HepG2 (cell line): ENCODE data around the gene CACNA2D1. TPM values are rescaled to one million over a fixed set of nuclear protein-coding genes. Genes with fewer than 3 reads are reported as not detected.

Source experiments
- ATAC-seq: fragments of 200-7000 bp; cut with Tn5 transposase; 3 replicates; pipeline ENCODE4 v1.9.1; 2020; ENCODE audit warnings: mild to moderate bottlenecking, moderate library complexity
- BruUV-seq: library from RNA; stranded (reverse); fragments of 400-500 nt; replicated peaks from 2 replicates; lab custom pipeline; 2021; lab: Mats Ljungman, UMichigan
- CTCF ChIA-PET: fragments of 300-600 bp; formaldehyde crosslinking; extraction: SDS; loops from one replicate; lab custom pipeline; 2021; ENCODE audit warnings: low total read pairs, inconsistent platforms, low intra/inter-chr PET ratio; lab: Yijun Ruan, JAX
- POLR2A ChIA-PET: fragments of 350-600 bp; sonication (Branson Sonifier 250); formaldehyde crosslinking; loops from one replicate; lab custom pipeline; 2020; ENCODE audit warnings: antibody characterized with exemption, inconsistent platforms; lab: Yijun Ruan, JAX
- DNase-seq: peaks from one replicate; pipeline ENCODE4 v3.0.0-alpha.2; 2015; ENCODE audit warnings: low spot score
- FAIRE-seq: peaks from 3 replicates; lab custom pipeline; 2011; peaks lifted over from hg19 to GRCh38; lab: Jason Lieb, UNC
- H2AFZ ChIP-seq: one replicate; pipeline ENCODE4 v1.6.1; 2011; ENCODE audit warnings: low read length, inconsistent platforms
- H3K27ac ChIP-seq: fragments of 300-600 bp; 3 replicates; pipeline ENCODE4 v1.8.0; 2011; ENCODE audit warnings: mixed run types, mild to moderate bottlenecking, mixed read lengths, low read length, inconsistent platforms; ENCODE audit not compliant: insufficient read depth; ENCODE audit errors: extremely low read length
- H3K27me3 ChIP-seq, 2 experiments: fragments of 200-600 bp in 1 of 2; 2 replicates in 1 of 2; 3 replicates in 1 of 2; pipeline versions ENCODE4 v1.6.0 to v1.8.0; 2011; ENCODE audit warnings: low read length in 2 of 2, mild to moderate bottlenecking in 2 of 2, moderate library complexity in 2 of 2, inconsistent platforms in 1 of 2; ENCODE audit not compliant: insufficient read depth in 2 of 2, control insufficient read depth in 1 of 2
- H3K36me3 ChIP-seq, 2 experiments: fragments of 200-600 bp in 1 of 2; replicated peaks in 1 of 2; 2 replicates in 1 of 2; 3 replicates in 1 of 2; pipeline versions ENCODE4 v1.5.1 to v1.8.0; 2011; ENCODE audit warnings: low read length in 2 of 2, inconsistent platforms in 1 of 2; ENCODE audit not compliant: insufficient read depth in 2 of 2, control insufficient read depth in 1 of 2
- H3K4me1 ChIP-seq: 2 replicates; pipeline ENCODE4 v1.5.1; 2012; ENCODE audit warnings: low read length, inconsistent platforms; ENCODE audit not compliant: insufficient read depth
- H3K4me2 ChIP-seq: 2 replicates; pipeline ENCODE4 v1.6.0; 2011; ENCODE audit warnings: low read depth, low read length, inconsistent platforms
- H3K4me3 ChIP-seq, 3 experiments: fragments of 200-600 bp in 1 of 3; sonication (generic), shearing (Covaris generic) in 1 of 3; replicated peaks in 1 of 3; 2 replicates each; pipeline ENCODE4 v1.5.1; 2011 to 2016; ENCODE audit warnings: low read length in 3 of 3, inconsistent platforms in 2 of 3, low read depth in 2 of 3, mild to moderate bottlenecking in 2 of 3, control low read depth in 1 of 3, mixed read lengths in 1 of 3; ENCODE audit not compliant: insufficient read depth in 1 of 3
- H3K79me2 ChIP-seq: one replicate; pipeline ENCODE4 v1.6.1; 2011; ENCODE audit warnings: low read length, inconsistent platforms; ENCODE audit not compliant: insufficient read depth
- H3K9ac ChIP-seq: 2 replicates; pipeline ENCODE4 v1.6.0; 2011; ENCODE audit warnings: mild to moderate bottlenecking, low read depth, low read length, inconsistent platforms; ENCODE audit not compliant: insufficient read depth
- H3K9me3 ChIP-seq: 2 replicates; pipeline ENCODE4 v1.5.1; 2012; ENCODE audit warnings: mild to moderate bottlenecking, low read length
- H4K20me1 ChIP-seq: 2 replicates; pipeline ENCODE4 v1.6.0; 2011; ENCODE audit warnings: inconsistent platforms, mild to moderate bottlenecking, low read length, moderate library complexity; ENCODE audit not compliant: insufficient read depth
- CENPT ChIP-seq: sonication (generic); formaldehyde crosslinking; IDR thresholded peaks from 2 replicates; pipeline ENCODE4 v1.8.0; 2022; ENCODE audit warnings: low read depth, mild to moderate bottlenecking, moderate library complexity, missing genetic modification reagents
- CHD4 ChIP-seq: fragments of 200-600 bp; sonication (generic); IDR thresholded peaks from 2 replicates; pipeline ENCODE4 v1.7.0; 2017; ENCODE audit warnings: mild to moderate bottlenecking, low read length, borderline replicate concordance
- ERF ChIP-seq: IDR thresholded peaks from 2 replicates; pipeline ENCODE4 v1.6.1; 2018; ENCODE audit warnings: missing biosample characterization, missing genetic modification reagents
- ETV6 ChIP-seq: sonication (generic); formaldehyde crosslinking; conservative IDR thresholded peaks from 2 replicates; pipeline ENCODE4 v1.4.0; 2020; ENCODE audit warnings: missing genetic modification reagents
- HES4 ChIP-seq: sonication (generic); formaldehyde crosslinking; IDR thresholded peaks from 2 replicates; pipeline ENCODE4 v1.9.0; 2021; ENCODE audit warnings: mild to moderate bottlenecking, missing genetic modification reagents, borderline replicate concordance
- ISX ChIP-seq: sonication (generic); formaldehyde crosslinking; conservative IDR thresholded peaks from 2 replicates; pipeline ENCODE4 v1.5.0; 2020; ENCODE audit warnings: missing genetic modification reagents
- NFATC3 ChIP-seq: sonication (generic); formaldehyde crosslinking; IDR thresholded peaks from 2 replicates; pipeline ENCODE4 v1.5.1; 2020; ENCODE audit warnings: mild to moderate bottlenecking, missing genetic modification reagents
- SMAD3 ChIP-seq: sonication (generic); formaldehyde crosslinking; IDR thresholded peaks from 2 replicates; pipeline ENCODE4 v1.4.0; 2020; ENCODE audit warnings: missing genetic modification reagents
- TOE1 ChIP-seq: sonication (generic); formaldehyde crosslinking; IDR thresholded peaks from 2 replicates; pipeline ENCODE4 v1.4.0; 2020; ENCODE audit warnings: mild to moderate bottlenecking, missing genetic modification reagents
- ZNF296 ChIP-seq: sonication (generic); formaldehyde crosslinking; conservative IDR thresholded peaks from 2 replicates; pipeline ENCODE4 v1.5.0; 2020; ENCODE audit warnings: mild to moderate bottlenecking, missing genetic modification reagents
- ZNF550 ChIP-seq: sonication (generic); formaldehyde crosslinking; IDR thresholded peaks from 2 replicates; pipeline ENCODE4 v1.4.0; 2020; ENCODE audit warnings: mild to moderate bottlenecking, missing genetic modification reagents, borderline replicate concordance
- ZNF670 ChIP-seq: sonication (generic); formaldehyde crosslinking; IDR thresholded peaks from 2 replicates; pipeline ENCODE4 v1.8.0; 2022; ENCODE audit warnings: mild to moderate bottlenecking, missing genetic modification reagents, borderline replicate concordance
- ZNF724P ChIP-seq: sonication (generic); formaldehyde crosslinking; IDR thresholded peaks from 2 replicates; pipeline ENCODE4 v1.8.0; 2022; ENCODE audit warnings: missing genetic modification reagents, borderline replicate concordance
- ZNF772 ChIP-seq: sonication (generic); formaldehyde crosslinking; IDR thresholded peaks from 2 replicates; pipeline ENCODE4 v1.5.0; 2020; ENCODE audit warnings: mild to moderate bottlenecking, missing genetic modification reagents
- WGBS: methylation state at CpG from one replicate; pipeline ENCODE4 v1.1.6; 2017; ENCODE audit warnings: low lambda C conversion rate; 5-methylcytosine and 5-hydroxymethylcytosine counted together
- in situ Hi-C: cut with HindIII; loops from 2 replicates; pipeline ENCODE4 v1.10.0; 2017; ENCODE audit warnings: low pct_unique_long_range_greater_than_20kb; ENCODE audit not compliant: extremely low pct_ligation_motif_present
- intact Hi-C: fragments of 100-400 bp; cut with micrococcal nuclease; formaldehyde crosslinking; loops from one replicate; pipeline ENCODE4 v1.10.0; 2022; ENCODE audit not compliant: unreplicated experiment
- polyA plus RNA-seq, 8 experiments: library from polyadenylated mRNA; depleted of rRNA in 3 of 8; stranded (reverse) in 7 of 8; unstranded in 1 of 8; fragments of >200 nt; fragmentation: Illumina TruSeq in 4 of 8; extraction: Trizol in 4 of 8; gene quantifications; 2 replicates each; pipeline versions ENCODE4 v1.2.1 to v1.2.3, GENCODE V29; 2011 to 2016; ENCODE audit warnings: low read depth in 4 of 8, missing spikeins in 1 of 8, mixed read lengths in 1 of 8; ENCODE audit not compliant: insufficient read depth in 1 of 8
- total RNA-seq, 5 experiments: library from RNA; depleted of rRNA; stranded (reverse); fragments of >200 nt; fragmentation: Illumina TruSeq; extraction: Trizol; gene quantifications; 2 replicates each; pipeline ENCODE4 v1.2.3, GENCODE V29; 2016; ENCODE audit warnings: low read depth in 1 of 5
- TF ChIP-seq, protein P1 (sequence below): sonication (generic); formaldehyde crosslinking; IDR thresholded peaks from 2 replicates; pipeline ENCODE4 v1.4.0; 2020; ENCODE audit warnings: missing genetic modification reagents
- TF ChIP-seq, protein P2 (sequence below): sonication (generic); formaldehyde crosslinking; IDR thresholded peaks from 2 replicates; pipeline ENCODE4 v1.4.0; 2020; ENCODE audit warnings: missing genetic modification reagents
- TF ChIP-seq, protein P3 (sequence below): sonication (generic); formaldehyde crosslinking; IDR thresholded peaks from 2 replicates; pipeline ENCODE4 v1.5.0; 2020; ENCODE audit warnings: mild to moderate bottlenecking, missing genetic modification reagents

Gene CACNA2D1
- total and polyA plus RNA-seq, 2 of the 13 experiments (the other 11 are each of a cell fraction or from before 2014, with no cell fraction given) = not detected

DNA sequence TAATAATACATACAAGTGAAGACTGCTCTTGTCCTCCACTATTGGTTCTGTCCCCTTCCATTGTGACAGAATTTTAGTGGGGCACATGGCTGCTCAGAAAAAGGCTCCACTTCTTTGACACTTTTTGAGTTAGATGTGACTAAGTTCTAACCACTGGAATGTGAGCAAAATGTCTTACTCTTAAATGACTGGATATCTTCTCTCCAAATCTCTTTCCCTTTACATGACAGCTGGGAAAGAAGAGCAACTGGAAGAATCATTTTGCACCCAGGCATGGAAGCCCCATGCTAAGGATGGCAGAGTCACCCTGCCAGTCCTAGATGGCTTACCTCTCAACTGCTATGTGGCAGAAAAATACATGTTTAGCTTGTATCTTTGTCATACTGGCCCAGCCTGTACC is 97.7 kb downstream of the CACNA2D1 start:
- FAIRE-seq (no peak), ATAC-seq (no peak), DNase-seq (no peak)
- Histone ChIP-seq H3K9me3 (no peaks in the 10 kb centered on the region), H3K27ac (no peak overlapping the region), H3K4me3 (no peak overlapping the region), H4K20me1 (no peaks in the 10 kb centered on the region), H3K4me1 (no peaks in the 10 kb centered on the region), H3K79me2 (no peaks in the 10 kb centered on the region), H3K27me3 (no peaks in the 10 kb centered on the region), H2AFZ (no peak overlapping the region), H3K4me2 (no peak overlapping the region), H3K9ac (no peak overlapping the region), H3K36me3 (no peaks in the 10 kb centered on the region)
- TF ChIP-seq ISX (CRISPR knock-in tag) (no peak), ZNF724P (CRISPR knock-in tag) (no peak), CENPT (CRISPR knock-in tag) (no peak), ETV6 (CRISPR knock-in tag) (no peak)
- TF ChIP-seq, protein P1, sequence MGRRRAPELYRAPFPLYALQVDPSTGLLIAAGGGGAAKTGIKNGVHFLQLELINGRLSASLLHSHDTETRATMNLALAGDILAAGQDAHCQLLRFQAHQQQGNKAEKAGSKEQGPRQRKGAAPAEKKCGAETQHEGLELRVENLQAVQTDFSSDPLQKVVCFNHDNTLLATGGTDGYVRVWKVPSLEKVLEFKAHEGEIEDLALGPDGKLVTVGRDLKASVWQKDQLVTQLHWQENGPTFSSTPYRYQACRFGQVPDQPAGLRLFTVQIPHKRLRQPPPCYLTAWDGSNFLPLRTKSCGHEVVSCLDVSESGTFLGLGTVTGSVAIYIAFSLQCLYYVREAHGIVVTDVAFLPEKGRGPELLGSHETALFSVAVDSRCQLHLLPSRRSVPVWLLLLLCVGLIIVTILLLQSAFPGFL (CRISPR knock-in tag) = no peak
- in situ Hi-C loops (no loop called here), intact Hi-C loops (no loop called here)
- BruUV-seq = no TSS peak
- ChIA-PET CTCF (no interaction called here), POLR2A (no interaction called here)

DNA sequence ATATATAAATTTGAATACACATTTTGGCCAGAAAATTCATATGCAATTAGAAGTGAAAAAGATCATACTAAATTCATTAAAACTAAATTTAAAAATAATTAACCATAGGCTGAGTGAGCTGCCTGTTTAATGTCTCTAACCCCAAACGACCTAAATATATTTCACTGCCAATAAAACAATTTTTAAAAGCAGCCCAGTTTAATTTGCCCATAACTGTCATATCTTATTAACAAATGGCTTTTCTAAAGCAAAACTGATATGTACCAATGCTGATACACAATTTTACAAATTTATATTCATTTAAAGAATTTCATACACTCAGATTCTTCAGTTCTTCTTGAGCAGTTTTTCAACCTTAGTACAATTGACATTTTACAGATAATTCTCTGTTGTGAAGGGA is 99.9 kb downstream of the CACNA2D1 start:
- in situ Hi-C loops = no loop called here
- ATAC-seq (no peak), FAIRE-seq (no peak)
- TF ChIP-seq ZNF550 (CRISPR knock-in tag) (no peak), CHD4 (no peak), ZNF296 (no peak), HES4 (CRISPR knock-in tag) (no peak), ERF (CRISPR knock-in tag) (no peak), TOE1 (CRISPR knock-in tag) (no peak), ZNF772 (CRISPR knock-in tag) (no peak), NFATC3 (CRISPR knock-in tag) (no peak), ZNF670 (CRISPR knock-in tag) (no peak), SMAD3 (CRISPR knock-in tag) (no peak)
- TF ChIP-seq, protein P2, sequence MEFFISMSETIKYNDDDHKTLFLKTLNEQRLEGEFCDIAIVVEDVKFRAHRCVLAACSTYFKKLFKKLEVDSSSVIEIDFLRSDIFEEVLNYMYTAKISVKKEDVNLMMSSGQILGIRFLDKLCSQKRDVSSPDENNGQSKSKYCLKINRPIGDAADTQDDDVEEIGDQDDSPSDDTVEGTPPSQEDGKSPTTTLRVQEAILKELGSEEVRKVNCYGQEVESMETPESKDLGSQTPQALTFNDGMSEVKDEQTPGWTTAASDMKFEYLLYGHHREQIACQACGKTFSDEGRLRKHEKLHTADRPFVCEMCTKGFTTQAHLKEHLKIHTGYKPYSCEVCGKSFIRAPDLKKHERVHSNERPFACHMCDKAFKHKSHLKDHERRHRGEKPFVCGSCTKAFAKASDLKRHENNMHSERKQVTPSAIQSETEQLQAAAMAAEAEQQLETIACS (CRISPR knock-in tag) = no peak
- TF ChIP-seq, protein P3, sequence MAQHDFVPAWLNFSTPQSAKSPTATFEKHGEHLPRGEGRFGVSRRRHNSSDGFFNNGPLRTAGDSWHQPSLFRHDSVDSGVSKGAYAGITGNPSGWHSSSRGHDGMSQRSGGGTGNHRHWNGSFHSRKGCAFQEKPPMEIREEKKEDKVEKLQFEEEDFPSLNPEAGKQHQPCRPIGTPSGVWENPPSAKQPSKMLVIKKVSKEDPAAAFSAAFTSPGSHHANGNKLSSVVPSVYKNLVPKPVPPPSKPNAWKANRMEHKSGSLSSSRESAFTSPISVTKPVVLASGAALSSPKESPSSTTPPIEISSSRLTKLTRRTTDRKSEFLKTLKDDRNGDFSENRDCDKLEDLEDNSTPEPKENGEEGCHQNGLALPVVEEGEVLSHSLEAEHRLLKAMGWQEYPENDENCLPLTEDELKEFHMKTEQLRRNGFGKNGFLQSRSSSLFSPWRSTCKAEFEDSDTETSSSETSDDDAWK (CRISPR knock-in tag) = no peak

More for the DNA sequence above, 99.9 kb downstream of the CACNA2D1 start:
- POLR2A ChIA-PET = no interaction called here
- Histone ChIP-seq H4K20me1 (no peaks in the 10 kb centered on the region), H2AFZ (no peak overlapping the region), H3K9ac (no peak overlapping the region), H3K79me2 (no peaks in the 10 kb centered on the region), H3K4me3 (no peak overlapping the region), H3K27me3 (no peaks in the 10 kb centered on the region), H3K27ac (no peak overlapping the region), H3K36me3 (no peaks in the 10 kb centered on the region), H3K4me1 (no peaks in the 10 kb centered on the region), H3K9me3 (no peaks in the 10 kb centered on the region), H3K4me2 (no peak overlapping the region)
- 7% methylated on average over 1 of the region's 1 CpG for WGBS
- no TSS peak for BruUV-seq
- intact Hi-C loops = no loop called here
- CTCF ChIA-PET = no interaction called here
- no peak for DNase-seq
